H1 (cell line): ENCODE data around the gene KCNN4. TPM values are rescaled to one million over a fixed set of nuclear protein-coding genes. Genes with fewer than 3 reads are reported as not detected.
A peak's percentile ranks its signal among the peaks of the same experiment; 100 is the strongest.

Source experiments
- CTCF ChIA-PET: fragments of 300-600 bp; sonication (Branson Sonifier 250); formaldehyde crosslinking; loops from one replicate; lab custom pipeline; 2021; ENCODE audit not compliant: partially characterized antibody; lab: Charles Lee
- POLR2A ChIA-PET: fragments of 300-600 bp; sonication (Branson Sonifier 250); formaldehyde crosslinking; loops from one replicate; lab custom pipeline; 2021; ENCODE audit warnings: inconsistent platforms; ENCODE audit not compliant: partially characterized antibody; lab: Charles Lee
- DNase-seq, 2 experiments: peaks; one replicate each; pipeline versions ENCODE4 v3.0.0 to v3.0.0-alpha.2; 2010 to 2022; ENCODE audit warnings: low spot score in 2 of 2, low read depth in 1 of 2, mixed read lengths in 1 of 2
- FAIRE-seq: peaks from 2 replicates; lab custom pipeline; 2011; peaks lifted over from hg19 to GRCh38; lab: Jason Lieb, UNC
- H2AFZ ChIP-seq: 2 replicates; pipeline ENCODE4 v1.8.1; 2012; ENCODE audit warnings: low read length, inconsistent platforms
- H2AK5ac ChIP-seq: 2 replicates; pipeline ENCODE4 v1.6.1; 2013; ENCODE audit warnings: low read depth, low read length
- H2BK120ac ChIP-seq: replicated peaks from 2 replicates; pipeline ENCODE3; 2013; ENCODE audit warnings: low read depth, low read length, inconsistent platforms
- H2BK12ac ChIP-seq: 2 replicates; pipeline ENCODE4 v1.6.1; 2013; ENCODE audit warnings: low read depth, low read length
- H2BK15ac ChIP-seq: 2 replicates; pipeline ENCODE4 v1.6.1; 2013; ENCODE audit warnings: low read length
- H2BK20ac ChIP-seq: 2 replicates; pipeline ENCODE4 v1.6.1; 2013; ENCODE audit warnings: low read length
- H2BK5ac ChIP-seq: 2 replicates; pipeline ENCODE4 v1.6.1; 2013; ENCODE audit warnings: low read depth, low read length
- H3K14ac ChIP-seq: 2 replicates; pipeline ENCODE4 v1.6.1; 2013; ENCODE audit warnings: inconsistent platforms; ENCODE audit not compliant: insufficient read length
- H3K18ac ChIP-seq: 2 replicates; pipeline ENCODE4 v1.6.1; 2013; ENCODE audit warnings: low read length; ENCODE audit errors: extremely low read depth
- H3K23ac ChIP-seq: 2 replicates; pipeline ENCODE4 v1.6.1; 2013; ENCODE audit warnings: inconsistent platforms; ENCODE audit not compliant: insufficient read length
- H3K23me2 ChIP-seq: 2 replicates; pipeline ENCODE4 v1.6.1; 2013; ENCODE audit warnings: low read depth, low read length
- H3K27ac ChIP-seq: 2 replicates; pipeline ENCODE4 v1.6.1; 2011; ENCODE audit warnings: low read depth, low read length, inconsistent platforms
- H3K27me3 ChIP-seq, 4 experiments: replicated peaks in 1 of 4; 1 replicate in 1 of 4; 2 replicates in 3 of 4; pipeline versions ENCODE4 v1.6.1 to v1.8.1; 2011 to 2013; ENCODE audit warnings: low read length in 3 of 4, mild to moderate bottlenecking in 3 of 4, inconsistent platforms in 2 of 4, mixed read lengths in 2 of 4, moderate library complexity in 1 of 4; ENCODE audit not compliant: control insufficient read depth in 3 of 4, insufficient read depth in 3 of 4; ENCODE audit errors: extremely low read depth in 1 of 4
- H3K36me3 ChIP-seq, 4 experiments: 2 replicates each; pipeline versions ENCODE4 v1.6.1 to v1.8.1; 2011 to 2013; ENCODE audit warnings: mild to moderate bottlenecking in 4 of 4, low read length in 3 of 4, moderate library complexity in 2 of 4, control low read depth in 1 of 4, inconsistent platforms in 1 of 4; ENCODE audit not compliant: insufficient read depth in 4 of 4, control insufficient read depth in 2 of 4
- H3K4ac ChIP-seq: replicated peaks from 2 replicates; pipeline ENCODE3; 2013; ENCODE audit warnings: low read length, low read depth, mixed read lengths, inconsistent platforms; ENCODE audit not compliant: insufficient read length
- H3K4me1 ChIP-seq, 4 experiments: replicated peaks in 1 of 4; 1 replicate in 1 of 4; 2 replicates in 3 of 4; pipeline versions ENCODE4 v1.6.1 to v1.8.1; 2011 to 2013; ENCODE audit warnings: low read length in 3 of 4, inconsistent platforms in 2 of 4, mixed read lengths in 1 of 4; ENCODE audit not compliant: insufficient read depth in 4 of 4, control insufficient read depth in 3 of 4
- H3K4me2 ChIP-seq, 2 experiments: 2 replicates each; pipeline versions ENCODE4 v1.6.1 to v1.8.1; 2011 to 2013; ENCODE audit warnings: low read depth in 2 of 2, low read length in 2 of 2, control low read depth in 1 of 2, inconsistent platforms in 1 of 2, mild to moderate bottlenecking in 1 of 2; ENCODE audit not compliant: insufficient read depth in 1 of 2
- H3K4me3 ChIP-seq, 4 experiments: fragments of 200-600, 300-600 bp in 1 of 4; sonication (generic), shearing (Covaris generic), sonication (Bioruptor Twin) in 1 of 4; 2 replicates each; pipeline versions ENCODE4 v1.5.1 to v1.8.1; 2011 to 2016; ENCODE audit warnings: low read length in 4 of 4, low read depth in 3 of 4, control low read depth in 2 of 4, inconsistent platforms in 2 of 4, mild to moderate bottlenecking in 2 of 4, mixed read lengths in 1 of 4, moderate library complexity in 1 of 4; ENCODE audit not compliant: insufficient read depth in 2 of 4; ENCODE audit errors: extremely low read depth in 1 of 4
- H3K56ac ChIP-seq: replicated peaks from 2 replicates; pipeline ENCODE3; 2013; ENCODE audit warnings: low read depth, mild to moderate bottlenecking, mixed read lengths, low read length, inconsistent platforms; ENCODE audit not compliant: insufficient read length
- H3K79me1 ChIP-seq: 2 replicates; pipeline ENCODE4 v1.6.1; 2013; ENCODE audit warnings: low read depth, low read length, control low read depth
- H3K79me2 ChIP-seq, 2 experiments: 2 replicates each; pipeline versions ENCODE4 v1.6.1 to v1.8.1; 2012 to 2013; ENCODE audit warnings: low read length in 2 of 2, mild to moderate bottlenecking in 2 of 2, inconsistent platforms in 1 of 2; ENCODE audit not compliant: insufficient read depth in 2 of 2, control insufficient read depth in 1 of 2
- H3K9ac ChIP-seq, 4 experiments: replicated peaks in 1 of 4; 1 replicate in 1 of 4; 2 replicates in 3 of 4; pipeline versions ENCODE4 v1.6.1 to v1.8.1; 2011 to 2013; ENCODE audit warnings: low read depth in 3 of 4, low read length in 3 of 4, control low read depth in 2 of 4, mild to moderate bottlenecking in 2 of 4, moderate library complexity in 2 of 4, inconsistent platforms in 1 of 4; ENCODE audit errors: extremely low read depth in 1 of 4
- H3K9me3 ChIP-seq, 2 experiments: 2 replicates each; pipeline versions ENCODE4 v1.6.1 to v1.8.1; 2012 to 2013; ENCODE audit warnings: mild to moderate bottlenecking in 2 of 2, moderate library complexity in 2 of 2, control low read depth in 1 of 2, inconsistent platforms in 1 of 2, low read depth in 1 of 2, low read length in 1 of 2, mixed read lengths in 1 of 2; ENCODE audit not compliant: insufficient read depth in 2 of 2
- H4K20me1 ChIP-seq, 2 experiments: replicated peaks in 1 of 2; 2 replicates each; pipeline versions ENCODE3 to v1.8.1; 2011 to 2013; ENCODE audit warnings: inconsistent platforms in 2 of 2, low read length in 2 of 2, mild to moderate bottlenecking in 1 of 2; ENCODE audit not compliant: insufficient read depth in 2 of 2, control insufficient read depth in 1 of 2
- H4K5ac ChIP-seq: 2 replicates; pipeline ENCODE4 v1.6.1; 2013; ENCODE audit warnings: low read length, low read depth, mixed read lengths, inconsistent platforms; ENCODE audit not compliant: insufficient read length
- H4K8ac ChIP-seq: 2 replicates; pipeline ENCODE4 v1.8.0; 2013; ENCODE audit warnings: mild to moderate bottlenecking, moderate library complexity, low read length, inconsistent platforms; ENCODE audit not compliant: insufficient read depth; ENCODE audit errors: extremely low read depth
- H4K91ac ChIP-seq: replicated peaks from 2 replicates; pipeline ENCODE3; 2013; ENCODE audit warnings: low read length, mixed read lengths, inconsistent platforms; ENCODE audit not compliant: insufficient read length
- ASH2L ChIP-seq: fragments of 200-600, 300-600 bp; sonication (generic); IDR thresholded peaks from one replicate; pipeline ENCODE4 v1.7.1; 2017; ENCODE audit warnings: low read length
- CHD2 ChIP-seq: IDR thresholded peaks from 2 replicates; pipeline ENCODE4 v1.6.1; 2012; ENCODE audit warnings: low read length, improper control_type of control experiment
- HDAC6 ChIP-seq: IDR thresholded peaks from one replicate; pipeline ENCODE4 v1.7.1; 2012; ENCODE audit warnings: low read depth, mild to moderate bottlenecking, inconsistent platforms, low read length, moderate library complexity
- MAFK ChIP-seq: IDR thresholded peaks from 2 replicates; pipeline ENCODE4 v1.6.1; 2012; ENCODE audit warnings: low read depth, mild to moderate bottlenecking, improper control_type of control experiment, low read length
- POLR2AphosphoS5 ChIP-seq: IDR thresholded peaks from 2 replicates; pipeline ENCODE4 v1.6.1; 2011; ENCODE audit warnings: low read depth, low read length
- RFX5 ChIP-seq: IDR thresholded peaks from 2 replicates; pipeline ENCODE4 v1.6.1; 2011; ENCODE audit warnings: low read depth, low read length, improper control_type of control experiment, borderline replicate concordance
- SIN3A ChIP-seq, 2 experiments: IDR thresholded peaks in 1 of 2; conservative IDR thresholded peaks in 1 of 2; 2 replicates each; pipeline ENCODE4 v1.6.1; 2011 to 2012; ENCODE audit warnings: low read length in 2 of 2, improper control_type of control experiment in 1 of 2, low read depth in 1 of 2, mild to moderate bottlenecking in 1 of 2
- SIRT6 ChIP-seq: IDR thresholded peaks from one replicate; pipeline ENCODE4 v1.7.1; 2012; ENCODE audit warnings: low read length, inconsistent platforms
- SP2 ChIP-seq: IDR thresholded peaks from 2 replicates; pipeline ENCODE4 v1.6.1; 2012; ENCODE audit warnings: mild to moderate bottlenecking, low read length, inconsistent platforms
- SRF ChIP-seq: IDR thresholded peaks from 2 replicates; pipeline ENCODE4 v1.6.1; 2011; ENCODE audit warnings: mild to moderate bottlenecking, low read depth, low read length, moderate library complexity
- TAF1 ChIP-seq: IDR thresholded peaks from 2 replicates; pipeline ENCODE4 v1.6.1; 2011; ENCODE audit warnings: mild to moderate bottlenecking, low read depth, low read length
- TBP ChIP-seq: IDR thresholded peaks from 2 replicates; pipeline ENCODE4 v1.6.1; 2011; ENCODE audit warnings: low read depth, low read length, improper control_type of control experiment
- WGBS, 2 experiments: shearing (Covaris generic) in 1 of 2; methylation state at CpG; one replicate each; pipeline versions ENCODE4 v1.1.6 to v1.1.7; 2013 to 2015; ENCODE audit warnings: low lambda C conversion rate in 2 of 2, mixed read lengths in 2 of 2, inconsistent platforms in 1 of 2, low coverage in 1 of 2, missing lambda C conversion rate in 1 of 2; ENCODE audit not compliant: insufficient replicate concordance in 2 of 2, insufficient coverage in 1 of 2, insufficient read length in 1 of 2; ENCODE audit errors: extremely low coverage in 1 of 2, missing lambda C conversion rate in 1 of 2; 5-methylcytosine and 5-hydroxymethylcytosine counted together
- polyA plus RNA-seq, 7 experiments: library from polyadenylated mRNA; depleted of rRNA in 3 of 7; stranded (reverse) in 5 of 7; unstranded in 2 of 7; fragments of >200 nt in 5 of 7; fragments of 200-250 nt in 2 of 7; gene quantifications; 1 replicate in 5 of 7; 2 replicates in 1 of 7; 4 replicates in 1 of 7; pipeline versions ENCODE4 v1.2.1 to v1.2.3, GENCODE V29; 2011 to 2013; ENCODE audit warnings: missing spikeins in 2 of 7, mixed read lengths in 2 of 7
- total RNA-seq: library from RNA; stranded (reverse); fragmentation: NEBNext Ultra II Directional; extraction: Animal tissue kit (Norgen Biotek cat#: 25700); gene quantifications from 2 replicates; pipeline ENCODE4 v1.2.1, GENCODE V29; 2021
- TF ChIP-seq, protein P1 (sequence below): IDR thresholded peaks from 2 replicates; pipeline ENCODE4 v1.6.1; 2011; ENCODE audit warnings: low read depth, mild to moderate bottlenecking, low read length; ENCODE audit not compliant: insufficient read depth

The KCNN4 gene
- total and polyA plus RNA-seq, 2 of the 8 experiments (the other 6 are each of a cell fraction or from before 2014, with no cell fraction given): 0.78 to 1.5 TPM

DNA sequence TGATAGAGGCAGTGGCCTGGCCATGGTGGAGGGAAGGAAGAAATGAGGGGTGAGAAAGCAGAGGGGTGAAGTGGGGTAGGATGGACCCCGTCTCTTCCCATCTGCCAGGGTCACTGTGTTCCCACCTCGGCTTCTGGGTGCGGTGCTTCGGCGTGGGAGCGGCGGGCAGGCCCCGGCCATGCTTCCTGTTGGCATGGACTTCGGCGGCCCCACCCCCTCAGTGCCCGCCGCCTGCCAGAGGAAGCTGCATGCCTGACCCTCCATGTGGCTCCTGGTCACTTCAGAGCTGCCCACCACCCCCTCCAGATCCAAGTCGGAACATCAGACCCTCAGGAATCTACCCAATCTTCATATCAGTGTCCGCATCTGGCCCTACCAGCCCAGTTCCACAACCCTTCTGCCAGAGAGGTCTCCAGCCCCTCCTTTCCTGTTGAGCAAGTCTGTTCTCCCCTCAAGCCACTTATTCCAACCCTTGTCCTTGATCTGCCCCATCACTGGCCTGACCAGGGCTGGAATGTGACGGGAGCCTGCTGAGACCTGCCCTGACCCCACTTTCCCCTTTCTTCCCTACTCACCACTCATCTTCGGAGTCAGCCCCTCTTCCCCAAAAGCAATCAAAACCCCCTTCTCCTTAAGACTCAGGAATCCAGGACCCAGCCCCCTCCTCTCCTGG lies 1.5 kb downstream of the KCNN4 start:
- no peaks in the 10 kb centered on the region for H3K9me3 ChIP-seq
- H3K56ac ChIP-seq: no peak overlapping the region
- no peak overlapping the region for H3K23ac ChIP-seq
- H3K4me2 ChIP-seq: no peak overlapping the region
- no peak overlapping the region for H3K4ac ChIP-seq
- no peak overlapping the region for H2BK120ac ChIP-seq
- H2BK5ac ChIP-seq: 0 out of 2 replicates have a peak overlapping the region, but pooled peaks have one; percentile 8
- no peak overlapping the region for H3K4me3 ChIP-seq
- H3K14ac ChIP-seq: no peak overlapping the region
- no peak overlapping the region for H2AK5ac ChIP-seq
- H2AFZ ChIP-seq: no peak overlapping the region
- no peak overlapping the region for H3K9ac ChIP-seq
- POLR2A ChIA-PET: interaction anchor here (1.0 kb wide), 1 partner anchor 23 kb away, joined by 3 read pairs; no protein-coding TSS in a partner anchor
- H3K27ac ChIP-seq: no peak overlapping the region
- peaks cover 6% of the 10 kb centered on the region; the same call in 1 of the 2 replicates for H3K23me2 ChIP-seq
- H2BK12ac ChIP-seq: no peak overlapping the region
- no peak overlapping the region for H3K18ac ChIP-seq
- H4K8ac ChIP-seq: peak overlapping the region; percentile 9; the same call in 1 of the 2 replicates
- no peak overlapping the region for H2BK20ac ChIP-seq
- DNase-seq (no peak), FAIRE-seq (no peak)
- peaks cover 0 to 7% (median 5%) of the 10 kb centered on the region in 4 experiments; a peak in 5 of 7 replicates for H3K27me3 ChIP-seq
- H3K79me2 ChIP-seq: no peaks in the 10 kb centered on the region
- WGBS, 2 experiments: 85% methylated on average over 16 of the region's 16 CpGs; no CpG with 5 or more reads in 1 of the 2 experiments
- no peak overlapping the region for H4K91ac ChIP-seq
- H3K79me1 ChIP-seq: no peaks in the 10 kb centered on the region; the same call in 1 of the 2 replicates
- H3K4me1 ChIP-seq: peaks cover 0 to 13% (median 6%) of the 10 kb centered on the region in 4 experiments; a peak in 6 of 7 replicates
- H2BK15ac ChIP-seq: no peak overlapping the region
- CTCF ChIA-PET: interaction anchor here (0.6 to 37.0 kb wide), 8 partner anchors 18 to 117 kb away, joined by 3 to 703 read pairs (median 3); partner anchors contain the start of gene SMG9
- H4K20me1 ChIP-seq: peaks cover 0 to 4% of the 10 kb centered on the region in 2 experiments
- H3K36me3 ChIP-seq: no peaks in the 10 kb centered on the region
- no peak overlapping the region for H4K5ac ChIP-seq
- TF ChIP-seq POLR2AphosphoS5 (no peak), SRF (no peak), CHD2 (no peak), SIN3A (conservative IDR thresholded peaks at IDR 0.05 in 1 of 2, IDR thresholded peaks at IDR 0.05 in 1 of 2; ENCODE audit: low read depth in 1 of 2, low read length in 2 of 2) (no peak), RFX5 (no peak), TAF1 (no peak), MAFK (no peak), ASH2L (no peak), SIRT6 (no peak), TBP (no peak), SP2 (no peak), HDAC6 (no peak)
- TF ChIP-seq, protein P1, sequence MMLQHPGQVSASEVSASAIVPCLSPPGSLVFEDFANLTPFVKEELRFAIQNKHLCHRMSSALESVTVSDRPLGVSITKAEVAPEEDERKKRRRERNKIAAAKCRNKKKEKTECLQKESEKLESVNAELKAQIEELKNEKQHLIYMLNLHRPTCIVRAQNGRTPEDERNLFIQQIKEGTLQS: no peak
